Neural progenitor cell (in vitro differentiated cells): ENCODE results near the gene SAPCD2. TPM values are rescaled to one million over a fixed set of nuclear protein-coding genes. Genes with fewer than 3 reads are reported as not detected.

ENCODE experiments used
- DNase-seq: peaks from one replicate; pipeline ENCODE4 v3.0.0-alpha.2; 2016; ENCODE audit warnings: low spot score
- H2AFZ ChIP-seq: fragments of 200-600 bp; sonication (generic); replicated peaks from 2 replicates; pipeline ENCODE4 v1.6.1; 2016; ENCODE audit warnings: antibody characterized with exemption
- H3F3A ChIP-seq: fragments of 200-600 bp; sonication (generic); 2 replicates; pipeline ENCODE4 v1.6.1; 2016; ENCODE audit warnings: antibody characterized with exemption, low read depth
- H3K27ac ChIP-seq: fragments of 200-600 bp; sonication (generic); 2 replicates; pipeline ENCODE4 v1.5.1; 2016; ENCODE audit warnings: mild to moderate bottlenecking
- H3K27me3 ChIP-seq: fragments of 200-600 bp; sonication (generic); 2 replicates; pipeline ENCODE4 v1.6.1; 2016; ENCODE audit warnings: mild to moderate bottlenecking, moderate library complexity
- H3K36me3 ChIP-seq: fragments of 200-600 bp; sonication (generic); 2 replicates; pipeline ENCODE4 v1.5.1; 2016
- H3K4me1 ChIP-seq: fragments of 200-600 bp; sonication (generic); 2 replicates; pipeline ENCODE4 v1.6.1; 2016; ENCODE audit warnings: mixed run types
- H3K4me2 ChIP-seq: fragments of 200-600 bp; sonication (generic); 2 replicates; pipeline ENCODE4 v1.6.1; 2016
- H3K4me3 ChIP-seq: fragments of 200-600 bp; sonication (generic); 2 replicates; pipeline ENCODE4 v1.5.1; 2016
- H3K79me2 ChIP-seq: fragments of 200-600 bp; sonication (generic); 2 replicates; pipeline ENCODE4 v1.6.1; 2016; ENCODE audit warnings: low read depth
- H3K9ac ChIP-seq: fragments of 200-600 bp; sonication (generic); 2 replicates; pipeline ENCODE4 v1.6.1; 2016
- H3K9me3 ChIP-seq: fragments of 200-600 bp; sonication (generic); 2 replicates; pipeline ENCODE4 v1.5.1; 2016; ENCODE audit warnings: low read depth
- H4K20me1 ChIP-seq: fragments of 200-600 bp; sonication (generic); 2 replicates; pipeline ENCODE4 v1.6.1; 2016; ENCODE audit warnings: low read depth
- H3K27ac Mint-ChIP-seq: 3 replicates; pipeline ENCODE4 v1.8.0; 2021; ENCODE audit warnings: mixed read lengths
- H3K27me3 Mint-ChIP-seq: 2 replicates; pipeline ENCODE4 v1.8.0; 2022; ENCODE audit warnings: low read depth, mild to moderate bottlenecking, inconsistent platforms, moderate library complexity, mixed read lengths; ENCODE audit not compliant: insufficient read depth
- H3K36me3 Mint-ChIP-seq: 3 replicates; pipeline ENCODE4 v1.8.0; 2021; ENCODE audit warnings: mixed read lengths
- H3K4me1 Mint-ChIP-seq: 3 replicates; pipeline ENCODE4 v1.8.0; 2021; ENCODE audit warnings: mixed read lengths
- H3K4me3 Mint-ChIP-seq: 3 replicates; pipeline ENCODE4 v1.8.0; 2021; ENCODE audit warnings: mild to moderate bottlenecking, moderate library complexity, mixed read lengths
- H3K9me3 Mint-ChIP-seq: 3 replicates; pipeline ENCODE4 v1.8.0; 2020; ENCODE audit warnings: mixed read lengths
- EZH2 ChIP-seq: fragments of 200-600 bp; sonication (generic); IDR thresholded peaks from 2 replicates; pipeline ENCODE4 v1.6.1; 2017; ENCODE audit warnings: antibody characterized with exemption, mild to moderate bottlenecking, moderate library complexity
- EZH2phosphoT487 ChIP-seq: fragments of 200-600 bp; sonication (generic); IDR thresholded peaks from 2 replicates; pipeline ENCODE4 v1.6.1; 2017; ENCODE audit warnings: antibody characterized with exemption
- total RNA-seq: library from RNA; depleted of rRNA; stranded (reverse); fragments of >200 nt; gene quantifications from 2 replicates; pipeline ENCODE4 v1.2.3, GENCODE V29; 2015; ENCODE audit warnings: low replicate concordance
- TF ChIP-seq, protein P1 (sequence below): fragments of 200-600 bp; sonication (generic); IDR thresholded peaks from 2 replicates; pipeline ENCODE4 v1.5.1; 2017; ENCODE audit warnings: antibody characterized with exemption, mild to moderate bottlenecking

Gene SAPCD2
- total RNA-seq, 1 donor from 2014 or later, result 5.7 TPM

DNA sequence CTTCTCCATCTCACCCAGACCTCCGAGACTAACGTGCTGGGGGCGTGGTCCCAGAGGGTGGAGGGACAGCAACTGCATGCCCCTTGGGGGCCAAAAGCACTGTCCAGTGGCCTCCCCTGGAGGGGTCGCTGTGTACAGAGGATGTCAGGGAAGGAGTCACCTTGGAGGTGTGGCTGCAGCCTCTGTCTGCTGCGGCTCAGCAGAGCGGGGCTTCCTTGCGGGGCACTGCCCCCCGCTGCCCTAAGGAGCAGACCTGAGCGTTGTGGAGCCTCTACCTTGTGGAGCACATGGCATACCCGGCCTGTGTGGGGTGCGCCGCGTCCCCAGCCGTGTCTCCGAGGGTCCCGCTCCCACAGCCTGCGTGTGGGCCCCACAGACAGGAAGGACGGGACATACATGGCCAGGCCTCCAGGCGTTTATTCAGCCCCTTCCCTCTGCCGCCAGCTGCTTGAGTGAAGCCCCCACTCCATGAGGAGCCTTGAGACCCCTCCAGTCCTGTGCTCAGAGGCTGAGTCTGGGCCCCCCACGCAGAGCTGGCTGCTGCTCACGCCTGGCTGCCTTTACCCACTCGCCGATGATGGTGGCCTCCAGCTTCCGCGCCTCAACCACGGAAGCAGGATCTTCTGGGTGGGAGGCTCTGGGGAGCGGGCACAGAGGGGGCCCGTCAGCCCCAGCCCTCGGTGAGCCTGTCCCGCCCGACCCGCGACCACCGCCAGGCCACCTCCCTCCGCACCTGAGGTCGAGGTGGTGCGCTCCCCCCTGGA, 40.0 kb upstream of the SAPCD2 start:
- no peak overlapping the region for H3K4me3 Mint-ChIP-seq
- no peaks in the 10 kb centered on the region for H3K4me1 Mint-ChIP-seq
- Histone ChIP-seq H4K20me1 (no peaks in the 10 kb centered on the region), H3K9ac (no peak overlapping the region), H3K4me2 (no peak overlapping the region), H3K27ac (no peak overlapping the region), H2AFZ (no peak overlapping the region), H3K4me1 (peaks cover 8% of the 10 kb centered on the region), H3K79me2 (no peaks in the 10 kb centered on the region), H3F3A (no peaks in the 10 kb centered on the region), H3K9me3 (no peaks in the 10 kb centered on the region), H3K36me3 (no peaks in the 10 kb centered on the region), H3K27me3 (peaks cover 31% of the 10 kb centered on the region), H3K4me3 (no peak overlapping the region)
- H3K9me3 Mint-ChIP-seq, result no peaks in the 10 kb centered on the region
- DNase-seq, result no peak
- H3K27me3 Mint-ChIP-seq, result peaks cover 5% of the 10 kb centered on the region
- TF ChIP-seq EZH2phosphoT487 (no peak), EZH2 (no peak)
- TF ChIP-seq, protein P1, sequence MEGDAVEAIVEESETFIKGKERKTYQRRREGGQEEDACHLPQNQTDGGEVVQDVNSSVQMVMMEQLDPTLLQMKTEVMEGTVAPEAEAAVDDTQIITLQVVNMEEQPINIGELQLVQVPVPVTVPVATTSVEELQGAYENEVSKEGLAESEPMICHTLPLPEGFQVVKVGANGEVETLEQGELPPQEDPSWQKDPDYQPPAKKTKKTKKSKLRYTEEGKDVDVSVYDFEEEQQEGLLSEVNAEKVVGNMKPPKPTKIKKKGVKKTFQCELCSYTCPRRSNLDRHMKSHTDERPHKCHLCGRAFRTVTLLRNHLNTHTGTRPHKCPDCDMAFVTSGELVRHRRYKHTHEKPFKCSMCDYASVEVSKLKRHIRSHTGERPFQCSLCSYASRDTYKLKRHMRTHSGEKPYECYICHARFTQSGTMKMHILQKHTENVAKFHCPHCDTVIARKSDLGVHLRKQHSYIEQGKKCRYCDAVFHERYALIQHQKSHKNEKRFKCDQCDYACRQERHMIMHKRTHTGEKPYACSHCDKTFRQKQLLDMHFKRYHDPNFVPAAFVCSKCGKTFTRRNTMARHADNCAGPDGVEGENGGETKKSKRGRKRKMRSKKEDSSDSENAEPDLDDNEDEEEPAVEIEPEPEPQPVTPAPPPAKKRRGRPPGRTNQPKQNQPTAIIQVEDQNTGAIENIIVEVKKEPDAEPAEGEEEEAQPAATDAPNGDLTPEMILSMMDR, result no peak
- no peak overlapping the region for H3K27ac Mint-ChIP-seq
- H3K36me3 Mint-ChIP-seq, result no peaks in the 10 kb centered on the region

DNA sequence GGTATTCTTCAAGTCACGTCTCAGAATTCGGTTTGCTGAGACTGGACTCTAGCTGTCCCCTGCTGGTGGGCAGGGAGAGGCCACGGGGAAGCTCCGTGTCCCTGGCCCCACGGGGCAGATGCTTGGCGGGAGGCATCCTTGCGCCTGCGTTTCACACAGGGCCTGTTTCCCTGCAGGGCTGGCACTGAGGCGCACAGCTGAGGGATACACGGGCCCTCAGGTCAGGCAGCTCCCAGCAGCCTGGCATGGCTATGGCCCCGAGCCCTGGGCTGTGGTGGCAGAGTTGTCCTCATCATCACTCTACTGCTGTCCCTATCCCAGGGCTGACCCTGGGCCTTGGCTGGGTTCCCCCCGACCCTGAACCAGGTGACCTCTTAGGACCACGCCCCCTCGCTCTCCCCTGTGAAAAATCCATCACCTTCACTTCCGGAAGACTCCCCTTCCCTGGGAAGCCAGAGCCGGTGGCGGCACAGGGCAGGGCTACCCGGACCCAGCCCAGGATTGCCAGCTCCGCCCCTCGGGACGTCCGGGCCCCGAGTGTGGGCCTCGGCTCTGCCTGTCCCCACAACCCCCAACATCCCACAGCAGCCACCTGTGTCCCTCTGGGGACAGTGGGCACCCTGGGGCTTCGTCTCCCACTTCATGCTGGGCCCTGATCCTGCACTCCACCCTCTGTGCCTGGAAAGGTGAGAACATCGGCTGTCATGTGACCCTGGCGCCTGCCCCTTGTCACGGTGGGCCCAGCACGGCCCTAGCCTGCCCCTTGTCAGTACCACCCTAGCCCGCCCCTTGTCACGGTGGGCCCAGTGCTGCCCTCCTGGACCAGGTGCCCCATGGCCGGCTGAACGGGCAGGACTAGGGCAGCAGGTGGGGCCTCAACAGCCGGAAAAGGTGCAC, 39.1 kb upstream of the SAPCD2 start:
- Histone ChIP-seq H3K9me3 (no peaks in the 10 kb centered on the region), H3K4me2 (no peak overlapping the region), H3K4me3 (no peak overlapping the region), H3K9ac (no peak overlapping the region), H3K79me2 (no peaks in the 10 kb centered on the region), H3K27ac (no peak overlapping the region), H4K20me1 (no peaks in the 10 kb centered on the region), H2AFZ (no peak overlapping the region), H3K4me1 (peaks cover 4% of the 10 kb centered on the region), H3K36me3 (no peaks in the 10 kb centered on the region), H3F3A (no peaks in the 10 kb centered on the region), H3K27me3 (peaks cover 23% of the 10 kb centered on the region)
- peaks cover 1% of the 10 kb centered on the region for H3K36me3 Mint-ChIP-seq
- no peaks in the 10 kb centered on the region for H3K4me1 Mint-ChIP-seq
- H3K9me3 Mint-ChIP-seq, result no peaks in the 10 kb centered on the region
- TF ChIP-seq, protein P1, result no peak
- TF ChIP-seq EZH2, result no peak
- no peak for TF ChIP-seq EZH2phosphoT487
- DNase-seq, result no peak
- no peak overlapping the region for H3K4me3 Mint-ChIP-seq
- H3K27ac Mint-ChIP-seq, result no peak overlapping the region
- H3K27me3 Mint-ChIP-seq, result peaks cover 8% of the 10 kb centered on the region

DNA sequence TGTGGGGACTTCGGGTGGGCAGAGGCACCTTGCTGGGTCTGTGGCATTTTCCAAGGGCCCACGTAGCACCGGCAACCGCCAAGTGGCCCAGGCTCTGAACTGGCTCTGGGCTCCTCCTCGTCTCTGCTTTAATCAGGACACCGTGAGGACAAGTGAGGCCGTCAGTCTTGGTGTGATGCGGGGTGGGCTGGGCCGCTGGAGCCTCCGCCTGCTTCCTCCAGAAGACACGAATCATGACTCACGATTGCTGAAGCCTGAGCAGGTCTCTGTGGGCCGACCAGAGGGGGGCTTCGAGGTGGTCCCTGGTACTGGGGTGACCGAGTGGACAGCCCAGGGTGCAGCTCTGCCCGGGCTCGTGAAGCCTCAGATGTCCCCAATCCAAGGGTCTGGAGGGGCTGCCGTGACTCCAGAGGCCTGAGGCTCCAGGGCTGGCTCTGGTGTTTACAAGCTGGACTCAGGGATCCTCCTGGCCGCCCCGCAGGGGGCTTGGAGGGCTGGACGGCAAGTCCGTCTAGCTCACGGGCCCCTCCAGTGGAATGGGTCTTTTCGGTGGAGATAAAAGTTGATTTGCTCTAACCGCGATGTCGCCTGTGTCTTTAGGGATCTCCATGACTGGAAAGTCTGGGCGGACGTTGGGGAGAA, 38.4 kb upstream of the SAPCD2 start:
- Histone ChIP-seq H4K20me1 (no peaks in the 10 kb centered on the region), H3K27ac (no peak overlapping the region), H3K4me3 (no peak overlapping the region), H3K79me2 (no peaks in the 10 kb centered on the region), H3K4me2 (no peak overlapping the region), H3K9me3 (no peaks in the 10 kb centered on the region), H3K9ac (no peak overlapping the region), H3K4me1 (no peaks in the 10 kb centered on the region), H2AFZ (no peak overlapping the region), H3K36me3 (no peaks in the 10 kb centered on the region), H3F3A (no peaks in the 10 kb centered on the region), H3K27me3 (peaks cover 16% of the 10 kb centered on the region)
- no peak overlapping the region for H3K27ac Mint-ChIP-seq
- TF ChIP-seq EZH2, result no peak
- TF ChIP-seq EZH2phosphoT487, result no peak
- TF ChIP-seq, protein P1, result no peak
- peaks cover 10% of the 10 kb centered on the region for H3K27me3 Mint-ChIP-seq
- peaks cover 4% of the 10 kb centered on the region for H3K36me3 Mint-ChIP-seq
- H3K4me3 Mint-ChIP-seq, result no peak overlapping the region
- H3K9me3 Mint-ChIP-seq, result peaks cover 3% of the 10 kb centered on the region
- no peaks in the 10 kb centered on the region for H3K4me1 Mint-ChIP-seq
- DNase-seq, result no peak
